ENCODE data around the gene HES2. TPM values are rescaled to one million over a fixed set of nuclear protein-coding genes. Genes with fewer than 3 reads are reported as not detected.
A peak's percentile ranks its signal among the peaks of the same experiment; 100 is the strongest.

Gene HES2
- total RNA-seq, 1 donor from 2014 or later: not detected

DNA sequence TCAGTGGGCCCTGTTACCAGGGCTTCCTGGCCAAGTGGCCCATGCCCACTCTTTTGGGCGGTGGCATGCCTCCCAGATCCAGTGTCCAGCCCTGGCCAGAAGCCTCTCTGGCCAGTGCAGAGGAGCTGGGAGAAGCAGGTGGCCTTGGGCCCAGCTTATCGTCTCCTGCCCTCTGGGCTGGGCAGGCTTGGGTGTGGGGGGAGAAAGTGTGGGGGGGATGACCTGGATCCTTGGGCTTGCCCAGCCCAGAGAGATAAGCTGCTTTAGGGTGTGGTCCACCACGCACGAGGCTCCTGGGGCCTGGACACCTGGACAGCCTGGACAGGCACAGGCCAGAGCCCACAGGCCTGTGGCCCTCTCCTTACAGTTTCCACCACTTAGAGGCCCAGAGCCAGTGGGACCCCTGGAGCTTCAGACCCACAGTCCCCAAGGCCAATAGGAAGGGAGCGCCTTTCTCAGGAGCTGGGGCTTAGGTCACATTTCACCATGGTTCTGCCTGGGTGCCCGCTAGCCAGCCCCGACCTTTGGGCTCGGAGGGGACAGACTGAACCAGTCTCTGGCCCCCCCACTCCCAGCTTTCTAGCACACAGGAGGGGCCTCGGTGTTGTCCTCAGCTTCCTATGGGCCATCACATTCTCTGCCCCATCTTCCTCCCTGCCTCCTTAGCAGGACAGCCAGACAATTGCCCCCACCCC lies 6.7 kb upstream of the HES2 start:
- H3K9me3 ChIP-seq: no peaks in the 10 kb centered on the region
- H3K4me3 ChIP-seq: no peak overlapping the region
- peaks cover 2 to 8% of the 10 kb centered on the region in 2 donors for H3K4me1 ChIP-seq
- DNase-seq (ENCODE audit: low spot score in 2 of 2): no peak
- TF ChIP-seq, protein P1, sequence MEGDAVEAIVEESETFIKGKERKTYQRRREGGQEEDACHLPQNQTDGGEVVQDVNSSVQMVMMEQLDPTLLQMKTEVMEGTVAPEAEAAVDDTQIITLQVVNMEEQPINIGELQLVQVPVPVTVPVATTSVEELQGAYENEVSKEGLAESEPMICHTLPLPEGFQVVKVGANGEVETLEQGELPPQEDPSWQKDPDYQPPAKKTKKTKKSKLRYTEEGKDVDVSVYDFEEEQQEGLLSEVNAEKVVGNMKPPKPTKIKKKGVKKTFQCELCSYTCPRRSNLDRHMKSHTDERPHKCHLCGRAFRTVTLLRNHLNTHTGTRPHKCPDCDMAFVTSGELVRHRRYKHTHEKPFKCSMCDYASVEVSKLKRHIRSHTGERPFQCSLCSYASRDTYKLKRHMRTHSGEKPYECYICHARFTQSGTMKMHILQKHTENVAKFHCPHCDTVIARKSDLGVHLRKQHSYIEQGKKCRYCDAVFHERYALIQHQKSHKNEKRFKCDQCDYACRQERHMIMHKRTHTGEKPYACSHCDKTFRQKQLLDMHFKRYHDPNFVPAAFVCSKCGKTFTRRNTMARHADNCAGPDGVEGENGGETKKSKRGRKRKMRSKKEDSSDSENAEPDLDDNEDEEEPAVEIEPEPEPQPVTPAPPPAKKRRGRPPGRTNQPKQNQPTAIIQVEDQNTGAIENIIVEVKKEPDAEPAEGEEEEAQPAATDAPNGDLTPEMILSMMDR (IDR thresholded peaks at IDR 0.05): no peak
- intact Hi-C loops (cut with DNase I): no loop called here
- no peak overlapping the region for H3K27ac ChIP-seq
- no peaks in the 10 kb centered on the region for H3K36me3 ChIP-seq
- H3K27me3 ChIP-seq: peaks cover 18% of the 10 kb centered on the region

DNA sequence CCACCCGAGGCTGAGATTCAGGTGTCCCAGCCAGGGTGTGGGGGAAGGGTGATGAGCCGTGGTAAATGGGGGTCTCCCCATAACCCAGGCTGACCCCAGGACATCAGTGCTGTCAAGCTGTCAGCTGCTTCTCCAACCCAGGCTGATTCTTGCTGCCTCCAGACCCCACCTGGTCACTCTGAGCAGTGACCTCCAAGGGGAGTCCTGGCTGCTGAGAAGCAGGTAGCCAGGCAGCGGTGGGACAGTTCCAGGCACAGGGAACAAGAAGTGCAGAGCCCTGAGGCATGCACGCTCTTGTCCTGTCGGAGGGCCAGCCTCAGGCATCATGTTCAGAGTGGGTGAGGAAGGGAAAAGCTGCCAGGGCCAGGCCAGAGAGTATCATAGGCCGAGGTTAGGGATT lies 5.9 kb upstream of the HES2 start:
- intact Hi-C loops (cut with DNase I): no loop called here

DNA sequence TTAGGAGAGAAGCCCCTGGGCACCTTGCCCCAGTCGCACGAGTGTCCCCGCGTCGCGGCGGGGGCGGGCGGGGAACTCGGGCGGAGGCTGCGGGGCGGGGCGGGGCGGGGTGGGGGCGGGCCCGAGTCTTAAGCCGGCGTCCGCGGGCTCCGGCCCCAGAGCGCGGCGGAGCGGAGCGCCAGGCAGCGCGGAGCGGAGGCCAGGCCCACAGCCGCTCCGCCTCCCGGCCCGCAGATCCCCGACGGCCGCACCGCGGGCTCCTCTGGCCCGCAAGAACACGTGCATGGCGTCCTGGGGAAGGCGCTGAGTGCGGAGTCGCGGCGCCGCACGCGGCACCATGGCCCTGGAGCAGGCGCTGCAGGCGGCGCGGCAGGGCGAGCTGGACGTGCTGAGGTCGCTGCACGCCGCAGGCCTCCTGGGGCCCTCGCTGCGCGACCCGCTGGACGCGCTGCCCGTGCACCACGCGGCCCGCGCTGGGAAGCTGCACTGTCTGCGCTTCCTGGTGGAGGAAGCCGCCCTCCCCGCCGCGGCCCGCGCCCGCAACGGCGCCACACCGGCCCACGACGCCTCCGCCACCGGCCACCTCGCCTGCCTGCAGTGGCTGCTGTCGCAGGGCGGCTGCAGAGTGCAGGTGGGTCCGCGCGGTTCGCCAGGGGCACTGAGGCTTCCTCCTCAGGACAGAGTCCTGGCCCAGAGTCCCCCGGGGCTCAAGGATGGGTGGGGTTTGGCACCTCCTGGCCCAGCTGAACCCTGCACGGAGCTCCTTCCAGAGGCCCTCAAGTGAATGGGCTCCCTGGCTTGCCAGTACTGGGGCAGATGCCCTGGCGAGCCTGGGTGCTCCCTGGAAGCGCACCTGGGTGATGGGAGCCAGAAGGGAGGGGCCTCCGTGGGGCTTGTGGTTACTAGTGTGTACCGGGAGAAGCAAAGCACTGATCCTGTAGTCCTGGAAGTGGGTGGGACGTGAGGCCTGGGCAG lies 5.2 kb upstream of the HES2 start, which contains the start of gene ESPN:
TSS of gene ESPN (plus strand) at position 158 of the 975 bp plus-strand sequence. CDS start at position 338, 180 bp downstream.
- TF ChIP-seq, protein P1 (IDR thresholded peaks at IDR 0.05): no peak
- H3K36me3 ChIP-seq: no peaks in the 10 kb centered on the region
- H3K4me3 ChIP-seq: peak within 1 kb of the TSS; percentile 16 to 44
- peaks cover 26% of the 10 kb centered on the region for H3K27me3 ChIP-seq
- intact Hi-C loops (cut with DNase I): no loop called here
- H3K9me3 ChIP-seq: no peaks in the 10 kb centered on the region
- H3K4me1 ChIP-seq: peaks cover 9 to 14% of the 10 kb centered on the region in 2 donors
- DNase-seq (ENCODE audit: low spot score in 2 of 2): no peak
- no peak within 1 kb of the TSS for H3K27ac ChIP-seq

More for the DNA sequence above, 5.9 kb upstream of the HES2 start:
- Histone ChIP-seq H3K36me3 (no peaks in the 10 kb centered on the region), H3K27me3 (peaks cover 19% of the 10 kb centered on the region), H3K4me3 (no peak overlapping the region), H3K4me1 (peaks cover 2 to 8% of the 10 kb centered on the region in 2 donors), H3K27ac (no peak overlapping the region), H3K9me3 (no peaks in the 10 kb centered on the region)
- DNase-seq (ENCODE audit: low spot score in 2 of 2): no peak
- TF ChIP-seq, protein P1 (IDR thresholded peaks at IDR 0.05): no peak

DNA sequence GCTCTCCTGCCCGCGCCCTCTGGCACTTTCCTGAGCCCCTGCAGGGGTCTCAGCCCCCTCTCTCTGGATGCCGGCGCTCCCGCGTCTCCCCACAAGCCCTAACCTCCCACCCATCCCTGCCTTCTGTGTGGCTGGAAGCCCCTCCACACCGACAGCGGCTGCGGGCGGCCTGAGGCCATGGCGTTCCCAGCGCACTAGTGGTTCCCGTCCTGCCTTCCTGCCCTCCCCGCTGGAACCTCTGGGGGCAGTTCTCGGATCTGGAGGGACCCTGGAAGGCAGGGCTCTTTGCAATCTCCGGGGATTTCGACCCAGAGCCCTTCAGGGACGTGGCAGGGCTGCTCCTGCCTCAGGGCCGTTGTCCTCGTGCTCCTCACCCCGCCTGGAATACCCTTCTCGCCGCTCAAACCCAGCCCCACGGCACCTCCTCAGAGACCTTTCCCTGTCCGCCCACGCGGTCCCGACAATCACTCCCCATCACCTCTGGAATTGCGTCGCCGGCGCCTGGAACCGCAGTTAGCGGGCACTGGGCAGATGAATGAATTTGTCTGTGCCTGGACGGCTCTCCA lies 4.4 kb upstream of the HES2 start:
- Histone ChIP-seq H3K36me3 (no peaks in the 10 kb centered on the region), H3K9me3 (no peaks in the 10 kb centered on the region), H3K4me3 (peak overlapping the region; percentile 16 to 44), H3K4me1 (peaks cover 10 to 14% of the 10 kb centered on the region in 2 donors), H3K27ac (no peak overlapping the region), H3K27me3 (peaks cover 34% of the 10 kb centered on the region)
- DNase-seq (ENCODE audit: low spot score in 2 of 2): no peak
- intact Hi-C loops (cut with DNase I): no loop called here
- TF ChIP-seq, protein P1 (IDR thresholded peaks at IDR 0.05): no peak

DNA sequence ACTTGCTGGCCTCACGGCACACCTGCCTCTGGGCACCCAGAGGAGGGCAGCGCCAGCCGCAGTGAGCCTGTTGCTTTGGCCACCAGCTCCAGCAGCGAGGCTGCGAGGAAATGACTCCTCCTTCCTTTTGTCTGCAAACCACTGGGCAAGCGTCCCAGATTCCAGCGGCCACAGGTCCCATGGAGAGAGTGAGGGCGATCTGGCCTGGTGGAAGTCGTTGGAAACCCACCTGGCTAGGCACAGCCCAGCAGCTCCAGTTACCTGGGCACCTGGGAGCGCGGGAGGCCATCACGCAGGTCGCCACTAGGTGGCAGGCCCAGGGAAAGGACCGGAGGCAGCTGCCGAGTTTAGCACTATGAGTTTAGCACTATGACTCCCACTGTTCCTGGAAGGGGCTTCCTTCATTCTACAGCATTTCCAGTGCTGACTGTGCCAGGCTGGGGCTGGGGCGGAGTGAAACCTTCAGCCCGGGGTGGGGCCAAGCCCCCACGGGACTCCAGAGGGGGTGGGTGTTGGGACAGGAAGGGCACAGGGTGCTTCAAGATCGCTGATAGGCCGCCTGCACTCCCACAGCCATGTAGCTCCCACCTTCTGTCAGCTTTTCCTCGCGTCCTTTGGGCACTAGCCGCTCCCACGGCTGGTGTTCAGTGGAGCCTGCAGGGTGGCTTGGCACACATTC lies 3.7 kb upstream of the HES2 start:
- Histone ChIP-seq H3K9me3 (no peaks in the 10 kb centered on the region), H3K36me3 (no peaks in the 10 kb centered on the region), H3K4me1 (peaks cover 10 to 14% of the 10 kb centered on the region in 2 donors), H3K27ac (no peak overlapping the region), H3K4me3 (no peak overlapping the region), H3K27me3 (peaks cover 37% of the 10 kb centered on the region)
- intact Hi-C loops (cut with DNase I): no loop called here
- no peak for DNase-seq (ENCODE audit: low spot score in 2 of 2)
- TF ChIP-seq, protein P1 (IDR thresholded peaks at IDR 0.05): peak; percentile 6 to 50 (median 27)

All from ascending aorta (tissue), 2 donors.